Effector memory CD4-positive, alpha-beta T cell (primary cell): Measurements from ENCODE around the gene TNFRSF8.

ENCODE experiments used
- DNase-seq, 3 donors: peaks; one replicate each; pipeline ENCODE4 v3.0.0-alpha.2; 2020
- H3K27ac ChIP-seq: 2 replicates; pipeline ENCODE4 v1.7.0; 2013; ENCODE audit warnings: mild to moderate bottlenecking, low read length, moderate library complexity; ENCODE audit not compliant: insufficient read depth, poor library complexity, severe bottlenecking
- H3K27me3 ChIP-seq: replicated peaks from 2 replicates; pipeline ENCODE4 v1.7.0; 2013; ENCODE audit warnings: mild to moderate bottlenecking, low read length; ENCODE audit not compliant: insufficient read depth, control insufficient read depth, poor library complexity, severe bottlenecking
- H3K36me3 ChIP-seq: 2 replicates; pipeline ENCODE4 v1.7.0; 2013; ENCODE audit warnings: mild to moderate bottlenecking, low read length, moderate library complexity; ENCODE audit not compliant: control insufficient read depth, insufficient read depth
- H3K4me1 ChIP-seq: 2 replicates; pipeline ENCODE4 v1.7.0; 2013; ENCODE audit warnings: low read length, mild to moderate bottlenecking; ENCODE audit not compliant: control insufficient read depth, insufficient read depth, poor library complexity, severe bottlenecking
- H3K4me3 ChIP-seq: 2 replicates; pipeline ENCODE4 v1.7.0; 2013; ENCODE audit warnings: low read length, low read depth, mild to moderate bottlenecking; ENCODE audit not compliant: insufficient read depth, poor library complexity, severe bottlenecking
- H3K9me3 ChIP-seq: 2 replicates; pipeline ENCODE4 v1.7.0; 2013; ENCODE audit warnings: mild to moderate bottlenecking, low read length, moderate library complexity; ENCODE audit not compliant: control insufficient read depth

The TNFRSF8 gene

GRCh38 chr1:12173631-12174121, 110.6 kb downstream of the TNFRSF8 start:
- Histone ChIP-seq H3K9me3 (no peaks in the 10 kb centered on the region), H3K4me1 (peaks cover 85% of the 10 kb centered on the region), H3K27ac (peak overlapping the region; percentile 88), H3K4me3 (no peak overlapping the region), H3K36me3 (no peaks in the 10 kb centered on the region), H3K27me3 (no peaks in the 10 kb centered on the region)
- DNase-seq = peak; percentile 91 to 96 (median 93)

- Histone ChIP-seq H3K4me1 (peaks cover 91% of the 10 kb centered on the region), H3K4me3 (no peak overlapping the region), H3K36me3 (peaks cover 6% of the 10 kb centered on the region), H3K9me3 (no peaks in the 10 kb centered on the region), H3K27ac (peak overlapping the region; percentile 88), H3K27me3 (no peaks in the 10 kb centered on the region)
- no peak for DNase-seq
Observed at GRCh38 chr1:12174924-12175810, 112.1 kb downstream of the TNFRSF8 start.

- Histone ChIP-seq H3K4me1 (peaks cover 96% of the 10 kb centered on the region), H3K27me3 (no peaks in the 10 kb centered on the region), H3K4me3 (no peak overlapping the region), H3K27ac (peak overlapping the region; percentile 88), H3K9me3 (no peaks in the 10 kb centered on the region), H3K36me3 (peaks cover 15% of the 10 kb centered on the region)
- no peak for DNase-seq
Observed at GRCh38 chr1:12176298-12177118, 113.4 kb downstream of the TNFRSF8 start.

DNA sequence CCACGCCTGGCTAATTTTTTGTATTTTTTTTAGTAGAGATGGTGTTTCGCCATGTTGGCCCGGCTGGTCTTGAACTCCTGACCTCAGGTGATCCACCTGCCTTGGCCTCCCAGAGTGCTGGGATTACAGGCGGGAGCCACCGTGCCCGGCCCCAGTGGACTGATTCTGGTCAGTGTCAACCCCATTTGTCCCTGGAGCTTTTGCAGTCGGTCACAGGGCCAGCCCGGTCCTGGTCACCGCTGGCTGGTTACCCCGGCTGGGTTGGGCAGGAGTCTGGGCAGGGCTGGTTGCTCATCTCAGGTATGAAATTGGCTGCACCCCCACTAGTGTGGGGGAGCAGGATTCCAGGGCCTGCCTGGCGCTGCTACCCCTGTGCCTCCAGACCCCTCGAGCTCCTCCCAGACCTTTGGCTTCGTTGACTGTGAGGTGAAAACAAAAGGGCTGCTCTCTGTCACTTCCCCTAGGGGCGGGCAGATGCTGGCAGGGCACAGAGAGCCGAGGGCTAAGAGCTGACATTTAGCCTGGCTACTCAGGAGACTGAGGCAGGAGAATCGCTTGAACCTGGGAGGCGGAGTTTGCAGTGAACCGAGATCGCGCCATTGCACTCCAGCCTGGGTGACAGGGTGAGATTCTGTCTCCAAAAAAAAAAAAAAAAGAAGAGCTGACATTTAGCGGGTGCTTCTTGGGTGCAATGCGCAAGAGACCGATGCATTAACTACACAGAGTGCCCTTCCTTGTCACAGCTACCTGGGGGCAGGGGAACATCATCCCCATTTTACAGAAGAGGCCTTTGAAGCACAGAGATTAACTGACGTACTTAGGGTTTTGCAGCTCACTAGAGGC, 114.3 kb downstream of the TNFRSF8 start:
- H3K4me3 ChIP-seq = no peak overlapping the region

DNA sequence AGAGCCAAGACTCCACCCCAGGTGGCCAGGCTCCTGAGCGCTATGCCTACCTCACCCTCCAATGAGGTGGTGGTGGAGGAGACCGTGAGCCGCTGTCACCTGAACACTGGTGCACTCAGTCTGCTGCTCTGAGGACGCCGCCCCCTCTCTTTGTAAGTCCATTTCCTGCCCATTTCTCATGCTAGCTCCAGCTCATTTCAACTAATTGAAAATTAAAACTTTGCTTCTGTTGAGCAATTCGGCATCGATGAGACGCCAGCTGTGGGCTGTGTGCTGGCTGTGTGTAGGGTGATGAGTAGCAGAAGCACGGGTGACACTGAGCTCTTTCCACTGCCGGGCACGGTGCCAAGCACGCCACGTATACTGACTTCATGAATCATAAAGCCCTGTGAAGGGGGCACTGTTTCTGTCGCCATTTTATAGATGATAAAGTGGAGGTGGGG, 114.9 kb downstream of the TNFRSF8 start:
- H3K36me3 ChIP-seq = peaks cover 24% of the 10 kb centered on the region
- H3K4me1 ChIP-seq = peaks cover 91% of the 10 kb centered on the region
- peak overlapping the region; percentile 88 for H3K27ac ChIP-seq
- H3K27me3 ChIP-seq = no peaks in the 10 kb centered on the region
- H3K9me3 ChIP-seq = no peaks in the 10 kb centered on the region
- peak overlapping the region; percentile 44 for H3K4me3 ChIP-seq
- DNase-seq = peak; percentile 83 to 90 (median 89)

More for the DNA sequence above, 114.3 kb downstream of the TNFRSF8 start:
- peaks cover 23% of the 10 kb centered on the region for H3K36me3 ChIP-seq
- H3K27me3 ChIP-seq = no peaks in the 10 kb centered on the region
- H3K4me1 ChIP-seq = peaks cover 92% of the 10 kb centered on the region
- H3K27ac ChIP-seq = peak overlapping the region; percentile 88
- DNase-seq = no peak
- no peaks in the 10 kb centered on the region for H3K9me3 ChIP-seq

- H3K27ac ChIP-seq = peak overlapping the region; percentile 88
- no peaks in the 10 kb centered on the region for H3K27me3 ChIP-seq
Observed at GRCh38 chr1:12178511-12178910, 115.4 kb downstream of the TNFRSF8 start.

GRCh38 chr1:12179111-12179519, 116.0 kb downstream of the TNFRSF8 start:
- Histone ChIP-seq H3K27ac (peak overlapping the region; percentile 88), H3K4me3 (peak overlapping the region; percentile 44), H3K4me1 (peaks cover 87% of the 10 kb centered on the region), H3K36me3 (peaks cover 24% of the 10 kb centered on the region), H3K9me3 (no peaks in the 10 kb centered on the region), H3K27me3 (no peaks in the 10 kb centered on the region)
- peak; percentile 82 to 92 (median 87) for DNase-seq

More at GRCh38 chr1:12178511-12178910, 115.4 kb downstream of the TNFRSF8 start:
- peak overlapping the region; percentile 44 for H3K4me3 ChIP-seq
- H3K36me3 ChIP-seq = peaks cover 24% of the 10 kb centered on the region
- H3K9me3 ChIP-seq = no peaks in the 10 kb centered on the region
- DNase-seq = no peak
- H3K4me1 ChIP-seq = peaks cover 86% of the 10 kb centered on the region

DNA sequence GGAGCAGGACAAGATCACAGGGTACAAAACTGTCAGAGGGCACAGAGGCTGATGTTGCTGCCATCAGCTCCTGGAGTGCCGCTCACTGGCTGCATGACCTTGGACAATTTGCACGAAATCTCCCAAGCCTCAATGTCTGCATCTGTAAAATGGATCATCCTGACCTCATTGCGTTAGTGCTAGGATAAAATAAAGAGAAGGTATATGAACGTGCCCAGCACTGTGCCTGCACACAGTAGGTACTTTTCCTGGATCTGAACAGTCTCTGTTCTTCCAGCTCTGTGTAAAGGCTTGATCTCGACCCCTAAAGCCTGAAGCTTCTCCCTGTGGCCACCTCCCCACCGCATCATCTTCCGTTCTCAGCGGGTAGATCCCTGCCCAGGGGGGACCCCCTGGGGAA, 116.6 kb downstream of the TNFRSF8 start:
- DNase-seq = no peak
- Histone ChIP-seq H3K27me3 (no peaks in the 10 kb centered on the region), H3K27ac (peak overlapping the region; percentile 88), H3K4me3 (peak overlapping the region; percentile 9), H3K9me3 (no peaks in the 10 kb centered on the region), H3K36me3 (peaks cover 24% of the 10 kb centered on the region), H3K4me1 (peaks cover 87% of the 10 kb centered on the region)

DNA sequence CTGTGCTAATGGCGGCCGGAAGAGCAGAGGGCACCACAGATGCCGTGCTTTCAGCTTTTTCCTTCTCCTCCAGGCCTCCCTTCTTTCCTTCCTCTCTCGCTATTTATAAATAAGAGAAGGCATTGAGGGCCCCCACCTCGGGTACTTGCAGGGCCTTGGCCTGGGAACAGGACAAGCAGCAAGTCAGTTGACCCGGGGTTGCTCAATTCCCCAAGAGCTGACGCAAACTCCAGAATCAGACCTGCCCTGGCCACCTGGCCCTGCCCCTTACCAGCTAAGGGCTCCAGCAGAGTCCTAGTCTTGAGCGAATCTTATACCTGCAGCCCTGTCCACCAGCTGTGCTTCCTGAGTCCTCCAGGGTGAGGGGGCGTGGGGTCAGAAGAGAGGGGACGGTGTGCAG, 117.2 kb downstream of the TNFRSF8 start:
- Histone ChIP-seq H3K27ac (peak overlapping the region; percentile 88), H3K9me3 (no peaks in the 10 kb centered on the region), H3K27me3 (no peaks in the 10 kb centered on the region), H3K36me3 (peaks cover 24% of the 10 kb centered on the region), H3K4me1 (peaks cover 87% of the 10 kb centered on the region), H3K4me3 (no peak overlapping the region)
- DNase-seq = no peak
